Cardiac septum (tissue), 1 donor: ENCODE measurements around the gene SELENBP1. TPM values are rescaled to one million over a fixed set of nuclear protein-coding genes. Genes with fewer than 3 reads are reported as not detected.
A peak's percentile ranks its signal among the peaks of the same experiment; 100 is the strongest.

Experiments used
- DNase-seq: peaks from one replicate; pipeline ENCODE4 v3.0.0-alpha.2; 2020; ENCODE audit warnings: low spot score
- intact Hi-C: fragments of 100-400 bp; cut with DNase I; formaldehyde crosslinking; loops from one replicate; pipeline ENCODE4 v1.14.0; 2022
- total RNA-seq: library from RNA; stranded (reverse); fragmentation: NEBNext Ultra II Directional; extraction: Animal tissue kit (Norgen Biotek cat#: 25700); gene quantifications from one replicate; pipeline ENCODE4 v1.2.1, GENCODE V29; 2021
- donor health status: DM: no; HTN: no; CAD: no.

The SELENBP1 gene
- total RNA-seq, 1 donor from 2014 or later = 21.2 TPM

GRCh38 chr1:151347523-151348246 lies 24.8 kb downstream of the SELENBP1 start:
- no peak for DNase-seq
- intact Hi-C loops = loop anchor here (2.0 kb wide), 1 partner anchor 51 kb away; the partner anchor contains the start of gene PSMB4

- DNase-seq = peak; percentile 98
- intact Hi-C loops = loop anchor here (2.0 kb wide), 1 partner anchor 52 kb away; the partner anchor contains the start of gene PSMB4
Observed at GRCh38 chr1:151346769-151347522, 25.6 kb downstream of the SELENBP1 start, which contains the start of gene RFX5. Gene RFX5, minus strand, starts transcription at chr1:151347252. Its CDS starts 932 bp downstream, at chr1:151346320.

- intact Hi-C loops = loop anchor here (2.0 kb wide), 1 partner anchor 53 kb away; the partner anchor contains the start of gene PSMB4
- no peak for DNase-seq
Observed at GRCh38 chr1:151346082-151346768, 26.3 kb downstream of the SELENBP1 start.

GRCh38 chr1:151344291-151344690 lies 28.2 kb downstream of the SELENBP1 start:
- intact Hi-C loops = loop anchor here (5.0 kb wide), 1 partner anchor 147 kb away; the partner anchor contains the start of gene PIP5K1A
- no peak for DNase-seq

GRCh38 chr1:151343587-151343986 lies 28.9 kb downstream of the SELENBP1 start:
- DNase-seq = no peak
- intact Hi-C loops = loop anchor here (5.0 kb wide), 1 partner anchor 146 kb away; the partner anchor contains the start of gene PIP5K1A

- DNase-seq = no peak
- intact Hi-C loops = loop anchor here (5.0 kb wide), 1 partner anchor 145 kb away; the partner anchor contains the start of gene PIP5K1A
Observed at GRCh38 chr1:151342569-151342968, 29.9 kb downstream of the SELENBP1 start.

GRCh38 chr1:151342021-151342420 lies 30.5 kb downstream of the SELENBP1 start:
- intact Hi-C loops = loop anchor here (5.0 kb wide), 1 partner anchor 145 kb away; the partner anchor contains the start of gene PIP5K1A
- no peak for DNase-seq

GRCh38 chr1:151340870-151341754 lies 31.4 kb downstream of the SELENBP1 start:
- DNase-seq = no peak
- intact Hi-C loops = loop anchor here (1.0 to 5.0 kb wide), 2 partner anchors 40 to 144 kb away; partner anchors contain the start of gene PIP5K1A

GRCh38 chr1:151336556-151336955 lies 35.9 kb downstream of the SELENBP1 start:
- intact Hi-C loops = no loop called here
- DNase-seq = no peak

- intact Hi-C loops = no loop called here
- no peak for DNase-seq
Observed at GRCh38 chr1:151334822-151335221, 37.7 kb downstream of the SELENBP1 start.

GRCh38 chr1:151327903-151328674 lies 44.4 kb downstream of the SELENBP1 start:
- peak; percentile 77 for DNase-seq
- intact Hi-C loops = loop anchor here (1.0 to 10.0 kb wide), 5 partner anchors 17 to 287 kb away; partner anchors contain the start of genes LYSMD1, PIP5K1A, SCNM1 and SNX27

- intact Hi-C loops = loop anchor here (1.0 to 10.0 kb wide), 5 partner anchors 17 to 287 kb away; partner anchors contain the start of genes LYSMD1, PIP5K1A, SCNM1 and SNX27
Observed at GRCh38 chr1:151327223-151327902, 45.1 kb downstream of the SELENBP1 start, which contains the start of gene PI4KB. Gene PI4KB, minus strand, starts transcription at chr1:151327416. Its CDS starts 10,935 bp downstream, at chr1:151316481.

GRCh38 chr1:151326619-151327222 lies 45.8 kb downstream of the SELENBP1 start:
- intact Hi-C loops = loop anchor here (1.0 to 10.0 kb wide), 5 partner anchors 16 to 288 kb away; partner anchors contain the start of genes LYSMD1, PIP5K1A, SCNM1 and SNX27
- DNase-seq = peak; percentile 83

More at GRCh38 chr1:151327223-151327902, 45.1 kb downstream of the SELENBP1 start, which contains the start of gene PI4KB:
- peak; percentile 93 for DNase-seq

- intact Hi-C loops = loop anchor here (2.0 to 10.0 kb wide), 4 partner anchors 15 to 289 kb away; partner anchors contain the start of genes LYSMD1, PIP5K1A, SCNM1 and SNX27
- no peak for DNase-seq
Observed at GRCh38 chr1:151325646-151326429, 46.7 kb downstream of the SELENBP1 start.

GRCh38 chr1:151325231-151325630 lies 47.3 kb downstream of the SELENBP1 start:
- DNase-seq = no peak
- intact Hi-C loops = loop anchor here (5.0 to 10.0 kb wide), 3 partner anchors 128 to 290 kb away; partner anchors contain the start of genes LYSMD1, PIP5K1A, SCNM1 and SNX27
